Measurements from ENCODE around the gene CUX1.

GRCh38 chr7:101804088-101804963 lies 13.1 kb upstream of the CUX1 start:
- TF ChIP-seq CTCF (IDR thresholded peaks at IDR 0.05) (no peak), EP300 (IDR thresholded peaks at IDR 0.05) (no peak)

All from ovary (tissue), 3 donors.